NCI-H526 (cell line): ENCODE measurements around the gene HM13.
"Not testable (repeated sequence)": the region's sequence is repeated elsewhere in the genome, so short reads cannot be mapped to it uniquely, and the experiment has no call there.

Source experiments
- DNase-seq, 2 experiments: peaks; one replicate each; lab custom pipeline; 2025; lab: John Stamatoyannopoulos, UW

Gene HM13

GRCh38 chr20:31543966-31544598 lies 29.8 kb downstream of the HM13 start:
- no peak for DNase-seq

- no peak for DNase-seq
These were observed 30.4 kb downstream of the HM13 start for GRCh38 chr20:31544600-31544999.

GRCh38 chr20:31545621-31546040 lies 31.4 kb downstream of the HM13 start:
- not testable (repeated sequence) for DNase-seq

GRCh38 chr20:31547017-31547675 lies 32.9 kb downstream of the HM13 start:
- peak; percentile 80 to 89 for DNase-seq

- DNase-seq, result no peak
These were observed 33.6 kb downstream of the HM13 start for GRCh38 chr20:31547720-31548298.

GRCh38 chr20:31548820-31549512 lies 34.7 kb downstream of the HM13 start:
- DNase-seq, result no peak

GRCh38 chr20:31549513-31549880 lies 35.3 kb downstream of the HM13 start:
- DNase-seq, result no peak

GRCh38 chr20:31550099-31550498 lies 35.9 kb downstream of the HM13 start:
- DNase-seq, result no peak

GRCh38 chr20:31551163-31552081 lies 37.2 kb downstream of the HM13 start:
- no peak for DNase-seq

- no peak for DNase-seq
These were observed 41.0 kb downstream of the HM13 start for GRCh38 chr20:31555203-31555775.

- DNase-seq, result no peak
These were observed 45.5 kb downstream of the HM13 start for GRCh38 chr20:31559704-31560093.

- DNase-seq, result peak; percentile 29 to 74
These were observed 46.0 kb downstream of the HM13 start for GRCh38 chr20:31560094-31560745.

GRCh38 chr20:31560746-31561598 lies 46.7 kb downstream of the HM13 start:
- no peak for DNase-seq

- no peak for DNase-seq
These were observed 48.0 kb downstream of the HM13 start for GRCh38 chr20:31562241-31562640.

GRCh38 chr20:31564284-31564683 lies 50.0 kb downstream of the HM13 start:
- DNase-seq, result no peak

- DNase-seq, result no peak
These were observed 51.6 kb downstream of the HM13 start for GRCh38 chr20:31565699-31566318.

GRCh38 chr20:31566319-31566657 lies 52.0 kb downstream of the HM13 start:
- no peak for DNase-seq

- DNase-seq, result peak; percentile 60 to 87
These were observed 52.6 kb downstream of the HM13 start for GRCh38 chr20:31566658-31567379.

- no peak for DNase-seq
These were observed 53.1 kb downstream of the HM13 start for GRCh38 chr20:31567380-31567720.
